HepG2 (cell line): ENCODE data around the gene SDC4. TPM values are rescaled to one million over a fixed set of nuclear protein-coding genes. Genes with fewer than 3 reads are reported as not detected.
A peak's percentile ranks its signal among the peaks of the same experiment; 100 is the strongest.

ENCODE experiments used
- CC2D1A ChIP-seq: sonication (generic); formaldehyde crosslinking; IDR thresholded peaks from 2 replicates; pipeline ENCODE4 v1.8.1; 2023; ENCODE audit warnings: mild to moderate bottlenecking, missing genetic modification reagents
- CENPBD1 ChIP-seq: sonication (generic); formaldehyde crosslinking; IDR thresholded peaks from 2 replicates; pipeline ENCODE4 v1.8.0; 2022; ENCODE audit warnings: missing genetic modification reagents, low read depth, mild to moderate bottlenecking, borderline replicate concordance
- E2F1 ChIP-seq: sonication (generic); formaldehyde crosslinking; IDR thresholded peaks from 2 replicates; pipeline ENCODE4 v1.5.0; 2020; ENCODE audit warnings: missing genetic modification reagents
- GPN1 ChIP-seq: sonication (generic); formaldehyde crosslinking; IDR thresholded peaks from 2 replicates; pipeline ENCODE4 v1.5.1; 2020; ENCODE audit warnings: missing genetic modification reagents, borderline replicate concordance
- KDM2A ChIP-seq: sonication (generic); formaldehyde crosslinking; IDR thresholded peaks from 2 replicates; pipeline ENCODE4 v1.4.0; 2020; ENCODE audit warnings: low read depth, missing genetic modification reagents, borderline replicate concordance
- NFAT5 ChIP-seq: sonication (generic); formaldehyde crosslinking; IDR thresholded peaks from 2 replicates; pipeline ENCODE4 v1.4.0; 2020; ENCODE audit warnings: missing genetic modification reagents
- PHF5A ChIP-seq: IDR thresholded peaks from one replicate; pipeline ENCODE4 v1.6.1; 2018; ENCODE audit warnings: low read depth, missing genetic modification reagents; ENCODE audit not compliant: unreplicated experiment
- PRDM10 ChIP-seq: sonication (generic); formaldehyde crosslinking; IDR thresholded peaks from 2 replicates; pipeline ENCODE4 v1.4.0; 2020; ENCODE audit warnings: low read depth, missing genetic modification reagents
- PRPF4 ChIP-seq: fragments of 200-400 bp; formaldehyde crosslinking; IDR thresholded peaks from 2 replicates; pipeline ENCODE4 v1.6.1; 2016; ENCODE audit warnings: low read length, low read depth; ENCODE audit not compliant: poor library complexity, severe bottlenecking
- SMAD3 ChIP-seq: sonication (generic); formaldehyde crosslinking; IDR thresholded peaks from 2 replicates; pipeline ENCODE4 v1.4.0; 2020; ENCODE audit warnings: missing genetic modification reagents
- SP5 ChIP-seq: IDR thresholded peaks from 2 replicates; pipeline ENCODE4 v1.6.1; 2016; ENCODE audit warnings: low read depth, borderline replicate concordance
- ZBTB20 ChIP-seq: sonication (generic); formaldehyde crosslinking; IDR thresholded peaks from 2 replicates; pipeline ENCODE4 v1.8.1; 2023; ENCODE audit warnings: missing genetic modification reagents, low read depth, mild to moderate bottlenecking, borderline replicate concordance
- ZNF20 ChIP-seq: sonication (generic); formaldehyde crosslinking; IDR thresholded peaks from 2 replicates; pipeline ENCODE4 v1.4.0; 2020; ENCODE audit warnings: mild to moderate bottlenecking, moderate library complexity, missing genetic modification reagents
- ZNF431 ChIP-seq: sonication (generic); formaldehyde crosslinking; IDR thresholded peaks from 2 replicates; pipeline ENCODE4 v1.9.0; 2022; ENCODE audit warnings: missing genetic modification reagents, low read depth, mild to moderate bottlenecking, borderline replicate concordance
- ZNF468 ChIP-seq: sonication (generic); formaldehyde crosslinking; IDR thresholded peaks from 2 replicates; pipeline ENCODE4 v1.8.0; 2022; ENCODE audit warnings: mild to moderate bottlenecking, moderate library complexity, missing genetic modification reagents
- ZNF691 ChIP-seq: sonication (generic); formaldehyde crosslinking; IDR thresholded peaks from 2 replicates; pipeline ENCODE4 v1.4.0; 2020; ENCODE audit warnings: missing genetic modification reagents, low read depth, mild to moderate bottlenecking, borderline replicate concordance
- ZNF850 ChIP-seq: sonication (generic); formaldehyde crosslinking; conservative IDR thresholded peaks from 2 replicates; pipeline ENCODE4 v1.9.0; 2021; ENCODE audit warnings: mild to moderate bottlenecking, missing genetic modification reagents
- polyA plus RNA-seq, 8 experiments: library from polyadenylated mRNA; depleted of rRNA in 3 of 8; stranded (reverse) in 7 of 8; unstranded in 1 of 8; fragments of >200 nt; fragmentation: Illumina TruSeq in 4 of 8; extraction: Trizol in 4 of 8; gene quantifications; 2 replicates each; pipeline versions ENCODE4 v1.2.1 to v1.2.3, GENCODE V29; 2011 to 2016; ENCODE audit warnings: low read depth in 4 of 8, missing spikeins in 1 of 8, mixed read lengths in 1 of 8; ENCODE audit not compliant: insufficient read depth in 1 of 8
- total RNA-seq, 5 experiments: library from RNA; depleted of rRNA; stranded (reverse); fragments of >200 nt; fragmentation: Illumina TruSeq; extraction: Trizol; gene quantifications; 2 replicates each; pipeline ENCODE4 v1.2.3, GENCODE V29; 2016; ENCODE audit warnings: low read depth in 1 of 5

SDC4 gene
- total and polyA plus RNA-seq, 2 of the 13 experiments (the other 11 are each of a cell fraction or from before 2014, with no cell fraction given), result 49.0 to 65.1 TPM

- TF ChIP-seq PRDM10 (CRISPR knock-in tag) (peak; percentile 82; the same call in 1 of the 2 replicates), ZNF468 (CRISPR knock-in tag) (no peak), ZNF20 (no peak), CC2D1A (CRISPR knock-in tag) (no peak), ZNF850 (CRISPR knock-in tag) (no peak), E2F1 (CRISPR knock-in tag) (no peak), ZBTB20 (peak; percentile 36; the same call in 1 of the 2 replicates), KDM2A (peak; percentile 79), ZNF431 (no peak), CENPBD1 (CRISPR knock-in tag) (no peak), NFAT5 (CRISPR knock-in tag) (0 out of 2 replicates have a peak, but pooled peaks have one; percentile 73), PRPF4 (no peak), SP5 (CRISPR knock-in tag) (peak; percentile 30; the same call in 1 of the 2 replicates), GPN1 (CRISPR knock-in tag) (no peak), ZNF691 (CRISPR knock-in tag) (no peak; the same call in 1 of the 2 replicates), PHF5A (CRISPR knock-in tag) (peak; percentile 86), SMAD3 (peak; percentile 73; the same call in 1 of the 2 replicates)
Measured at GRCh38 chr20:45322952-45323383, 25.3 kb downstream of the SDC4 start (continued).
